GM19193 (cell line): ENCODE results near the gene XCL2.

Experiments used
- POLR2A ChIP-seq: IDR thresholded peaks from 4 replicates; pipeline ENCODE4 v1.6.1; 2011; ENCODE audit not compliant: insufficient read depth, insufficient read length; ENCODE audit errors: extremely low read depth

The XCL2 gene

GRCh38 chr1:168565825-168566224, 22.0 kb upstream of the XCL2 start:
- no peak for TF ChIP-seq POLR2A

DNA sequence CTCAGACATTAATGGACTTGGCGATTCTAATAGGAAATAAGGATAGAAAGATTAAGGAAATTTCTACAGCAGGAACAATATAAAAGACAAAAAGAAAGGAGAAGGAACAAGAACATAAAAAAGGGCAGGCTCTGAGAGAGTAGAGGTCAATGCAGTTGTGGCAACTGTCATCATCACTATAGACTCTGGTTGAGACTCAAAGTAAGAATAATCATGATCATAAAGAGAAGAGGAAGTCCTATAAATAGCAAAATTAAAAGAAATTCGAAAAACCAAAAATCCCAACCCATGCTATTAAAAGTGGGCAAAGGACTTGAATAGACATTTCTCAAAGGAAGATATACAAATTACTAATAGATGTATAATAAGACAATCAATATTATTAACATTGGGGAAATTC, 18.2 kb upstream of the XCL2 start:
- no peak for TF ChIP-seq POLR2A

DNA sequence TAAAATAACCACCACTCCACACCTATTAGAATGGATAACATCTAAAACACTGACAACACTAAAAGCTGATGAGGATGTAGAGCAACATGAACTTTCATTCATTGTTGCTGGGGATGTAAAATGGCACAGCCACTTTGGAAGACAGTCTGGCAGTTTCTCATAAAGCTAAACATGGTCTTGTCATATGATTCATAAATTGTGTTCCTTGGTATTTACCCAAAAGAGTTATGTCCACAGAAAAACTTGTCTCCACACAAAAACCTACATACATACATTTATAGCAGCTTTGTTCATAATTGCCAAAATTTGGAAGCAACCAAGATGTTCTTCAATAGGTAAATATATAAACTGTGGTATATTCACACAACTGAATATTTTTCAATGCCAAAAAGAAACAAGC, 16.6 kb upstream of the XCL2 start:
- TF ChIP-seq POLR2A = no peak

- no peak for TF ChIP-seq POLR2A
These were observed 12.8 kb upstream of the XCL2 start for GRCh38 chr1:168556647-168557046.

GRCh38 chr1:168555508-168556046, 11.8 kb upstream of the XCL2 start:
- no peak for TF ChIP-seq POLR2A

- no peak for TF ChIP-seq POLR2A
These were observed 11.0 kb upstream of the XCL2 start for GRCh38 chr1:168554603-168555483.

DNA sequence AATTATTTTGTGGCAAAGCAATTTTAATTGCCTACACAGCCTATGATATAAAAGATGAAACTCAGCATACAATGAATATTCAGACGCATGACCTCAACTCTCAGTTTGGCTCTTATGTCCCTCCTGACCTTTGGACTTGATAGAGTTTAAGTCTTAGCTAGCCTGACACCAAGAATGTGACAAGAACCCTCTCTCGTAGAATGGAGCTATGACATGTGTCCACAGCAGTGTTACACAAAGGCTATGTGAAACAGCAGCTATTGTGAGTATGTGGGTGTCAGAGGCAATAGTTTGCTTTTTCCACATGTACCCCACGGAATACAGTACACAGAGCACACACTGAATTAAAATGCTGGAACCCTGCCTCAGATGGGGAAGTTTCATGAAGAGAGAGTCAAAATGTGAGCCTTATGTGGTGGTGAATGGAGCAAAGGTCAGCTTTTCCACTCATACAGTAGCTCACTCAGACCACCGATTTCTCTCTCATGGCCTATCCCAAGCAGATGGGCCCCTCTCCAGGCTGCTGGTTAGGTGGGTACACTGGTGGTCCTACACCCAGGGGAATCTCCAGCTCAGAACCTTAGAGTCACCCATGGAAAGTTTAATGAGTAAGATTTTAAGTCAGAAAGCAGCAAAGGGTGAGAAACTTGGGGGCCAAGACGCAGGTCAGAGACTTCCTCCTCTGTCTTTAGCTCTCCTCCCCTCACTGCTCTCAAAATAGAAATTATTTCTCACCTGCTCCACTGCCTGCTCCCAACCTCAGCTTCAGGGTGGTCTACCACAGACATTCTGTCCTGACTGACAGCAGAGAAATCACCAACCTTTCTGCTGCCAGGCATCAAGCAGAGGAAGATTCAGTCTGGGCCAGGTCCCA, 10.1 kb upstream of the XCL2 start:
- no peak for TF ChIP-seq POLR2A

GRCh38 chr1:168552961-168553360, 9.2 kb upstream of the XCL2 start:
- no peak for TF ChIP-seq POLR2A

GRCh38 chr1:168551688-168552087, 7.9 kb upstream of the XCL2 start:
- TF ChIP-seq POLR2A = no peak

GRCh38 chr1:168550971-168551370, 7.2 kb upstream of the XCL2 start:
- no peak for TF ChIP-seq POLR2A

DNA sequence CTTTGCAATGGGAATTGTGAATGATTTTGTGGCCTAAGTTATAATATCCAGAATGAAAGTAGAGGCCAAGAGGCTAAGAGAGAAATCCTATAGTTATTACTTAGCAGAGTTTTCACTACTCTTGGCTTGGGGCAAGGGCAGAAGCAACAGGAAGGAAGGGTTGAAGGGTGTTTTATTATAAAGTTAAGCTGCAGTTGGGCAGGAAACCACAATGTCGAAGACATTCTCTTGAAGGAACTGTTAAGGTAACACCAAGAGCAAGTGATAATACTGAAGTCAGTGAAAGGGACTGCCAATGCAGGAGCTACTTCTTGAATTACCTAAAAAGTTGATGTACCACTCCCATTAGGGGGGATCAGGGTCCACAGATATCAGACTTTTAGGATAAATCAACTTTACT, 8.3 kb downstream of the XCL2 start:
- TF ChIP-seq POLR2A = no peak

DNA sequence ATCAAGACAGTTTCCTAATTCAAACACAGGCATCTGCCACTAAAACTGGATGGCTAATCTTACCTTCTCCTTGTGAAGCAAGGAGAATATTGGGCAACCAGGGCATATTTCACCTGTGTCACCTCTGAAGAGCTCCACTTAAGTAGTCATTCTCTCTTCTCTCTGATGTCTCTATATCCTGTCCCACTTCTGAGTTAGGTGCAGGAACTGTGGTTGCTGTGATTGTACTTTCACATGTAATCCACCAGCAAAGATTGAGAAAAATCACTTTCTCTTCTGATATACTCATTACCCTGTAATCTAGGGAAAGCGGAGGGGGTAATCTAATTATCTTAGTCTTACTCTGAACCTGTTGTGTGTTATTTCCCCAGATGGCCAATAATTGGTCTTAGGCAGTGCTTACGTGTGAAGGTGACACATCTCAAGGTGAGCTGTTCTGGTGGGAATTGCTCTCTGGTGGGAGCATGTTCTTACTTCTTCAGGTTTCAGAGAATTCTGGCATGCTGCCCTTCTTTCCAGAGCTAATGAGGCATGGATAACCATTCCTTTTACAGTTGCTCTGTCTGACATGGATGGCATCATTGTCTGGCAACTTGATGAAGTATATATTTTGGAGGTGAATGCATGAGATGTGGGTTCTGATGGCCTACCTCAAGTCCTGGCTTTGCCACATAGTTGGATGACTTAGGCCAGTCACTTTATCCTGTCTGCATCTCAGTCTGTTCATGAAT, 12.0 kb downstream of the XCL2 start:
- TF ChIP-seq POLR2A = no peak

GRCh38 chr1:168529518-168529917, 14.3 kb downstream of the XCL2 start:
- TF ChIP-seq POLR2A = no peak

DNA sequence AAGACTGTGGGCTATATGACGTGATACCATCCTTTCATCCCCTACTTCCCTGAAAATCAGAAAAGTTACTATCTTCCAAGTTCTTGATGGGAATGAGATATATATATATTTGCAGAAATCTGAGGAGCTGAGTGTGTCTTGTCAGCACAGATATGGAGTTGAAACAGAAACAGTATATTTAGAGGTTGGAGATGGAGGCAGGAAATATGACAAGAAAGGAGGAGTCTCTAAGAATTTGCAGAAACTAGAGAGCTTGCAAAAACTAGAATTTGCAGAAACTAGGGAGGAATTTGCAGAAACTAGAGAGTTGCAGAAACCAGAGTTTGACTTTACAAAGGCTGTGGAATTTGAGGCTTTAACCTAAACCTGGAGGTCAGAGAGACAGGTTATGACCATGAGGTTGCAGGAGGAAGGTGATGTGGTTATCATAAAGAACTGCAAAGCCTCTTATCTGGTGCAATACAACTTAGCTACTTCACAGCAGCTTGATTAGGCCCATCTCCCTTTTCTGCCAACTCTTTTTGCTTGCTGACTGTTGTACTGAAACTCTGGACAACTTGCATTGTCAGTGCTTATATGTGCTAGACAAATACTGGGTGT, 22.3 kb downstream of the XCL2 start:
- no peak for TF ChIP-seq POLR2A
